Retina (tissue), 1 donor: ENCODE results near the gene AREG.

ENCODE experiments used
- DNase-seq: peaks from one replicate; pipeline ENCODE4 v3.0.0-alpha.2; 2016

Gene AREG

GRCh38 chr4:74433541-74434172 is 11.3 kb upstream of the AREG start:
- no peak for DNase-seq

GRCh38 chr4:74435296-74435695 is 9.6 kb upstream of the AREG start:
- no peak for DNase-seq

DNA sequence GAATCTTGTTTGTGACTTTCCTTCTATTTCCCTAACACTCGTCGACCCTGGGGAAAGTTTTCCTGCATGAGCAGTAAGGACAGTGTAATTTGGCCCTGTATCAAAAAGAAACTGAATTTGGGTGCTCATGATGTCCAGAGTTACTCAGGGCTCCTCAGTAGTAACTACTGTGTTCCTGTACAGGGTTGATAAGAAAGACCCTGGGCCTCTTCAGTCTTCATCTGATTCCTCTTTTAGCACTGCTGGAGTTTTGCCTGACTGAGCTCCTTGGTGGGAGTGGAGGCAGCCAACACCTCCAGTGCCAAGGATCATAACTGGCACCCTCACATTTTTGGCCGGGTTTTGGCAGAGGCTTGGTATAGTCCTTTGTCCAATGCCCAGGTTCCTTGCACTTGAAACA is 7.1 kb upstream of the AREG start:
- DNase-seq = no peak

GRCh38 chr4:74438661-74439060 is 6.3 kb upstream of the AREG start:
- no peak for DNase-seq

DNA sequence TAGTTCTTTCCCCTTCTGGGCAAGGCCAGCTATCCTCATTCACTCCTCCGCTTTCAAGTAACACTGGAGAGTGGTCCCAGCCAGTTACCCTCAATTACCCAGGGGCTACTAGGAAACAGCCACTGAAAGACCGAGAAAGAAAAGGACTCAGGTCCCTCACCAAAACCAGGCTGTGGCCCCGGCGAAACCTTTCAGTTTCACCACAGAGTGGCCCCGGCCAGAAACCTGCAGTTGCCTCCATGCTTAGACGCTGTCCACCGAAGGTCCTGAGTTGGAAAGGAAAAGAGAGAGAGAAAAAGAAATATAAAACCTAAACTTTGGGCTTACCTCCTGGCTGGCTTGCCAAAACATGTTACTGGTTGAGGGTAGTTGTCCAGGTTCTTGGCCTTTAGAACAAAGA is 5.0 kb upstream of the AREG start:
- no peak for DNase-seq

GRCh38 chr4:74440356-74440755 is 4.6 kb upstream of the AREG start:
- DNase-seq = no peak

GRCh38 chr4:74441744-74442143 is 3.2 kb upstream of the AREG start:
- no peak for DNase-seq

GRCh38 chr4:74446193-74446868 is 1.4 kb downstream of the AREG start:
- DNase-seq = no peak

DNA sequence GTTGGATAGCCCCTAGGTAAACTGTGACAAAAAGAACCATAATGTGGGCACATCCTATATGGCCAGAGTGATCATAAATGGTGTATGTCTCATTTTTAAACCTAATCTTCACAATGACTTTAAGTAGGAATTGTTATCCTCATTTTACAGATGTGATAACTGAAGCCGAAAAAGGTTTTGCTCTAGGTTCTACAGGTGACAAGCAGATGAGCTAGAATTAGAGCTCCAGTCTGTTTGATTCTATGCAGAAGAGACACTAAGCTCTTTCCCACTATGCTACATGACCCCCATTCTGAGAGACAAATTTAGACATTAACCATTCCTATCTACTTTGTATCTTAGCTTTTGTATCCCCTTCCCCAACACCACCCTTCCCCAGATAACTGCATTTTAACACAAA is 2.0 kb downstream of the AREG start:
- no peak for DNase-seq

DNA sequence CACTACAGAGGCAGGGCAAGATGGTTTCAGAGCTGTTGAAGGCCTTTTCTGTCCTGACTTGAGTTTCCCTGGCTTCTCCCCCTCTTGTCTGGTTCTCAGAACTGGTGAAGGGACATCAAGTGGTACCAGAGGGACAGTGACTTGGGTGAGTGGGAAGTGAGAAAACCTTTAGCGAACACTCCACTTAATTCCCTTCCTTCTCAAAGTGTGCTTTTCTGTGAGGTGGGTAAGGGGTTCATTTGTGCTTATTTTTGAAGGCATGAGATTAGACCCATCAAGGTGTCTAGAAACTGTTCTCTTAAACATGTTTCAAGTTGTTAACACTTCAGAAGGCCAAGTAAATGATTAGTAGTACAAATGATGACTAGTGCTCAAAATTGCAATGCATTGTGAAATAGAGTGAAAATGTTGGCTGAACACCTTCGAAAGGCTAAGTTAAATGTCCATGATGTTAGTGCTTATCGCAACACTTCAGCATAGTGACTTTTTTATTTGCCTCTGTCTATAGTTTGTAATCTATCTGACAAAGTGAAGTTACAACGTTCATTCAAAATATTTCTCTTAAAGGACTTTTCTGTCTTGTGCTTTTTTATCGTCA is 2.8 kb downstream of the AREG start:
- no peak for DNase-seq

DNA sequence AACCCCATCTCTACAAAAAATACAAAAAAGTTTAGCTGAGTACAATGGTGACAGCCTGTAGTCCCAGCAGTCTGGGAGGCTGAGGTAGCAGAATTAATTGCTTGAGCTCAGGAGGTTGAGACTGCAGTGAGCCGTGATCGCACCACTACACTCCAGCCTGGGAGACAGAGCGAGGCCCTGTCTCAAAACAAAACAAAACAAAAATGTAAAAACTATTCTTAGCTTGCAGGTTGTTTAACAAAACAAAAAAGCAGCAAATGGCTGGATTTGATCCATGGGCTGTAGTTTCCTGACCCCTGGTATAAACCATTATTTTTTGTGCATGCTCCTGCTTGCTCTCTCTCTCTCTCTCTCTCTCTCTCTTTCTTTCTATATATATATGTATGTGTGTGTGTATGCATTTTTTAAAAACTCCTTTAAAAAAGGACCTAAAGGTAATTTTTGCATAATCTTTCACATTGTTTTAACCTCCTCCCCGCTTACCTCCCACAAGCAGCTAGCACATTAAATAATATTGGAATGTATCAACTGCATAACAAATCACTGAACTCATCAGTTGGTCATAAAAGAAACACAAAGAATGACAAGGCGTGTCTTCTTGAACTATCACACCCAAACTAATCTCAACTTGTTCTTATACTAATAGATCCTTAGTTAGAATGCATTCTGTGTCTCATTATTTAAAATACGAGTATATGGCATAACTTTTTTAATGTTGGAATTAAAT is 4.8 kb downstream of the AREG start:
- no peak for DNase-seq

- no peak for DNase-seq
These were observed 5.4 kb downstream of the AREG start for GRCh38 chr4:74450298-74450683.

GRCh38 chr4:74451214-74451661 is 6.3 kb downstream of the AREG start:
- no peak for DNase-seq

DNA sequence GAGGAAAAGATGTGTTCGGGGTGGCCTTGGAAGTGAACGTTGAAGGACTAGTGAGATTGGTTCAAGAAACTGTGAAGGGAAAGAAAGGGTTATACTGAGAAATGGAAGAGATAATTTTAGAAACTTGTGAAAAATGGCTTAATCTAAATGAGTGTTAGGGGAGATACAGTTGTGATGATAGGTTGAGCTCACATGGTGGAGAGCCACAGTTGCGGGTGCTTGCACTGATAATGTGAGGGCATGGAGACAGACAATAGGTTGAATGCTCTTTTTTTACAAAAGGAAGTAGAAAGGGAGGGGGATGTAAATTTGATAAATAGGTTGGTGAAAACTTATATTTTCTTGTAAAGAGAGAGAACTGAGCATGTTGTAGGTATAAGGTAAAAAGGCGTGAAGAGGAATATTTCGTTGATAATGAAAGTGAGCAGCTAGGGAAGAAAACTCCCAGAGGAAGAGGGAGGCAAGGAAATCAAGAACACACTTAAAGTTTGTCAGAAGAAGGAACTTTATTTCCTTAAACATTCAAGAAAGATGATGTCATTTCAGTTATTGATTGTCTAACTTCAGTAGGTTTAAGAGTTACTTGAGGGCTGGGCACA is 8.2 kb downstream of the AREG start:
- DNase-seq = no peak

GRCh38 chr4:74453829-74454742 is 9.2 kb downstream of the AREG start:
- no peak for DNase-seq

- no peak for DNase-seq
These were observed 10.6 kb downstream of the AREG start for GRCh38 chr4:74455361-74456055.

DNA sequence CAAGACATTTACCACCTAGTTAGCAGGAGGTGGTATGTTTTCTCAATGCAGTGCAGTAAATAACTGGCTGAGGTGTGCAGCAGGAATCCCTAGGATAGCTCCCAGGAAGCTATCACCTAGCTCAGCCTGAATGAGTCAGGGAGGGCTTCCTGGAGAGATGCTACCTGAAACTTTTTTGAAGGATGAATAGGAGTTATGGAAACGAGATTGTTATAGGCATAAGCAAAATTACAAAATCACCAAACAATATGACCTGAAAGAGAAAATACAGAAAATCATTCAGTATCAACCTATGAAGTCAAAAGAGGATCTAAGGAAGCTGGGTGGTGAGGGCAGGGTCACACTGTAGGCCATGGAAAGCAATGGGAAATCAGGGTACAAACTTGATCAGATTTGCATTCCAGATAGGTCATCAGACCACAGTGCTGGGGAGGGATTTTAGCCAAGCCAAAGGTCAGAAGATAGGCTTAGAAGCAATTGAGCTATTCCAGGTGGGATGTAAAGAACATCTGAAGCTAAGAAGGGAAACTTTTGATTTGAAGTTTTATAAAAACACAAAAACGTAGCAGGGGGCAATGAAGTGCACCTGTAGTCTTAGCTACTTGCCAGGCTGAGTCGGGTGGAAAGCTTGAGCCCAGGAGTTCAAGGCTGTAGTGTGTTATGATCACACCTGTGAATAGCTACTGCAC is 11.3 kb downstream of the AREG start:
- no peak for DNase-seq

DNA sequence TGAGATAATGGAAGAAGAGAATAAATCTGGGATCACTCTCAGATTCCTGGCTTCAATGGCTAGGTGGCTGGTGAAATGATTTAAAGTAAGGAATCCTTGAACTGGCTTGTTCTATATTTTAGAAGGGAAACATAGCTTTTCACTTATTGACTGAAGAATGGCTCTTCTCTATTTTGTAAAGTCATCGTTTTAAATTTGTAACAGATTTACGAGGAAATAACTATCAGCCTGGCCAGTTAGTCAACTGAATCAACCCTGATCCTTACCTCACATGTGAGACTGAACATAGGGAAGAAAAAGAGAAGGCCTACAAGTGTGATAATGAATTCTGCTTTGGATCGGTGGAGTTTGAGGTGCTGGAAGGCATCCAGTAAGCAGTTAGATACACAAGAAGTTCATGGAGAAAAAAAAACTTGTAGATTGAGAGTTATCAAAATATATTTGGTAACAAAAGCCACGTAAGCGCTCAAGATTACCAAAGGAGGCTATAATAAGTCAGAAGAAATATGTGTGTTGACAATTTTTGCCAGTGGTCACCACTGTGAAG is 12.0 kb downstream of the AREG start:
- DNase-seq = no peak

GRCh38 chr4:74460833-74461232 is 15.9 kb downstream of the AREG start:
- no peak for DNase-seq

- DNase-seq = no peak
These were observed 18.2 kb downstream of the AREG start for GRCh38 chr4:74463123-74463522.

GRCh38 chr4:74464291-74464690 is 19.4 kb downstream of the AREG start:
- no peak for DNase-seq
